Glomerular visceral epithelial cell (primary cell): ENCODE results near the gene CCDC154.
"Not testable (repeated sequence)": the region's sequence is repeated elsewhere in the genome, so short reads cannot be mapped to it uniquely, and the experiment has no call there.

ENCODE experiments used
- DNase-seq: peaks from one replicate; pipeline ENCODE4 v3.0.0-alpha.2; 2016; ENCODE audit errors: extremely low spot score

The CCDC154 gene

GRCh38 chr16:1443980-1444729 is at the start of gene CCDC154:
TSS of gene CCDC154 (minus strand) at chr16:1444556. CDS start at chr16:1444322, 234 bp downstream.
- DNase-seq = no peak

- peak; percentile 25 for DNase-seq
Observed at GRCh38 chr16:1493746-1494094, 49.4 kb upstream of the CCDC154 start.

- DNase-seq = peak; percentile 80
Observed at GRCh38 chr16:1492923-1493745, 48.8 kb upstream of the CCDC154 start, which contains the start of gene TELO2. TSS of gene TELO2 (plus strand) at chr16:1493360. CDS start at chr16:1494282, 922 bp downstream.

GRCh38 chr16:1492082-1492922 is 47.9 kb upstream of the CCDC154 start:
- no peak for DNase-seq

GRCh38 chr16:1491327-1491726 is 47.0 kb upstream of the CCDC154 start:
- no peak for DNase-seq

- DNase-seq = no peak
Observed at GRCh38 chr16:1489077-1489476, 44.7 kb upstream of the CCDC154 start.

GRCh38 chr16:1488619-1489018 is 44.3 kb upstream of the CCDC154 start, which contains the start of gene PTX4:
TSS of gene PTX4 (minus strand) at chr16:1488944. CDS start at chr16:1488909, 35 bp downstream.
- DNase-seq = no peak

- no peak for DNase-seq
Observed at GRCh38 chr16:1488054-1488601, 43.8 kb upstream of the CCDC154 start.

- DNase-seq = no peak
Observed at GRCh38 chr16:1487395-1488053, 43.2 kb upstream of the CCDC154 start.

- no peak for DNase-seq
Observed at GRCh38 chr16:1486551-1487390, 42.4 kb upstream of the CCDC154 start.

GRCh38 chr16:1485847-1486496 is 41.6 kb upstream of the CCDC154 start:
- no peak for DNase-seq

GRCh38 chr16:1481906-1482835 is 37.8 kb upstream of the CCDC154 start:
- DNase-seq = no peak

- DNase-seq = not testable (repeated sequence)
Observed at GRCh38 chr16:1478937-1479336, 34.6 kb upstream of the CCDC154 start.

GRCh38 chr16:1477033-1477432 is 32.7 kb upstream of the CCDC154 start:
- DNase-seq = no peak

GRCh38 chr16:1475552-1476114 is 31.3 kb upstream of the CCDC154 start:
- DNase-seq = no peak

- DNase-seq = peak; percentile 76
Observed at GRCh38 chr16:1474796-1475551, 30.6 kb upstream of the CCDC154 start, which contains the start of gene CLCN7. TSS of gene CLCN7 (minus strand) at chr16:1475028. CDS start at chr16:1474974, 54 bp downstream.

- no peak for DNase-seq
Observed at GRCh38 chr16:1474082-1474795, 29.9 kb upstream of the CCDC154 start.
